ENCODE measurements around the gene GABBR2.

Gene GABBR2

GRCh38 chr9:98323831-98324135 is 385.0 kb downstream of the GABBR2 start:
- TF ChIP-seq FOXM1 (IDR thresholded peaks at IDR 0.05; ENCODE audit: borderline replicate concordance, low read depth) (no peak), MAX (IDR thresholded peaks at IDR 0.05) (no peak), EGR1 (IDR thresholded peaks at IDR 0.05) (no peak), TAF1 (IDR thresholded peaks at IDR 0.05; ENCODE audit: low read depth) (no peak), EP300 (IDR thresholded peaks at IDR 0.05; ENCODE audit: borderline replicate concordance) (no peak), USF1 (IDR thresholded peaks at IDR 0.05) (no peak), TEAD4 (IDR thresholded peaks at IDR 0.05) (no peak), NFIC (IDR thresholded peaks at IDR 0.05) (no peak), TCF12 (IDR thresholded peaks at IDR 0.05; ENCODE audit: low read depth) (no peak)

GRCh38 chr9:98323051-98323830 is 385.5 kb downstream of the GABBR2 start:
- TF ChIP-seq NFIC (IDR thresholded peaks at IDR 0.05) (no peak), EP300 (IDR thresholded peaks at IDR 0.05; ENCODE audit: borderline replicate concordance) (no peak), REST (IDR thresholded peaks at IDR 0.05; ENCODE audit: low read depth) (no peak), MAX (IDR thresholded peaks at IDR 0.05) (no peak)

- TF ChIP-seq NFIC (IDR thresholded peaks at IDR 0.05) (no peak), EP300 (IDR thresholded peaks at IDR 0.05; ENCODE audit: borderline replicate concordance) (no peak), CREB1 (IDR thresholded peaks at IDR 0.05; ENCODE audit: low read depth) (no peak)
Measured at GRCh38 chr9:98321269-98321668, 387.5 kb downstream of the GABBR2 start.

GRCh38 chr9:98318834-98319478 is 389.8 kb downstream of the GABBR2 start:
- no peak for TF ChIP-seq TCF12 (IDR thresholded peaks at IDR 0.05; ENCODE audit: low read depth)
- no peak for TF ChIP-seq REST (IDR thresholded peaks at IDR 0.05; ENCODE audit: low read depth)
- no peak for TF ChIP-seq TEAD4 (IDR thresholded peaks at IDR 0.05)
- no peak for TF ChIP-seq MAX (IDR thresholded peaks at IDR 0.05)
- TF ChIP-seq EGR1 (IDR thresholded peaks at IDR 0.05): no peak
- no peak for TF ChIP-seq ZBTB7A (IDR thresholded peaks at IDR 0.05; ENCODE audit: low read depth)
- no peak for TF ChIP-seq YY1 (IDR thresholded peaks at IDR 0.05; ENCODE audit: low read depth)
- no peak for TF ChIP-seq RAD21 (IDR thresholded peaks at IDR 0.05; ENCODE audit: low read depth)
- no peak for TF ChIP-seq EP300 (IDR thresholded peaks at IDR 0.05; ENCODE audit: borderline replicate concordance)
- TF ChIP-seq TAF1 (IDR thresholded peaks at IDR 0.05; ENCODE audit: low read depth): no peak
- TF ChIP-seq CEBPB (IDR thresholded peaks at IDR 0.05): no peak

- TF ChIP-seq TAF1 (IDR thresholded peaks at IDR 0.05; ENCODE audit: low read depth) (no peak), MAX (IDR thresholded peaks at IDR 0.05) (no peak), NFIC (IDR thresholded peaks at IDR 0.05) (no peak)
Measured at GRCh38 chr9:98318041-98318790, 390.5 kb downstream of the GABBR2 start.

GRCh38 chr9:98317134-98317857 is 391.4 kb downstream of the GABBR2 start:
- no peak for TF ChIP-seq ZBTB7A (IDR thresholded peaks at IDR 0.05; ENCODE audit: low read depth)
- no peak for TF ChIP-seq MAX (IDR thresholded peaks at IDR 0.05)
- TF ChIP-seq EGR1 (IDR thresholded peaks at IDR 0.05): no peak
- no peak for TF ChIP-seq CREB1 (IDR thresholded peaks at IDR 0.05; ENCODE audit: low read depth)
- no peak for TF ChIP-seq TAF1 (IDR thresholded peaks at IDR 0.05; ENCODE audit: low read depth)
- no peak for TF ChIP-seq TCF12 (IDR thresholded peaks at IDR 0.05; ENCODE audit: low read depth)
- TF ChIP-seq RAD21 (IDR thresholded peaks at IDR 0.05; ENCODE audit: low read depth): no peak
- no peak for TF ChIP-seq CEBPB (IDR thresholded peaks at IDR 0.05)
- no peak for TF ChIP-seq USF1 (IDR thresholded peaks at IDR 0.05)
- no peak for TF ChIP-seq REST (IDR thresholded peaks at IDR 0.05; ENCODE audit: low read depth)
- no peak for TF ChIP-seq YY1 (IDR thresholded peaks at IDR 0.05; ENCODE audit: low read depth)
- TF ChIP-seq EP300 (IDR thresholded peaks at IDR 0.05; ENCODE audit: borderline replicate concordance): no peak
- TF ChIP-seq NFIC (IDR thresholded peaks at IDR 0.05): no peak
- TF ChIP-seq FOXM1 (IDR thresholded peaks at IDR 0.05; ENCODE audit: borderline replicate concordance, low read depth): no peak
- no peak for TF ChIP-seq TEAD4 (IDR thresholded peaks at IDR 0.05)
